Colon (tissue), 2 donors: ENCODE results near the gene DPH5.

Experiments used
- FAIRE-seq: peaks from 2 replicates; lab custom pipeline; 2012; peaks lifted over from hg19 to GRCh38; lab: Jason Lieb, UNC
- donor health status: control.
- donor health status: control.

The DPH5 gene

GRCh38 chr1:101030881-101031280, 5.3 kb upstream of the DPH5 start:
- no peak for FAIRE-seq

- FAIRE-seq, result no peak
Measured at GRCh38 chr1:101029184-101029583, 3.6 kb upstream of the DPH5 start.

DNA sequence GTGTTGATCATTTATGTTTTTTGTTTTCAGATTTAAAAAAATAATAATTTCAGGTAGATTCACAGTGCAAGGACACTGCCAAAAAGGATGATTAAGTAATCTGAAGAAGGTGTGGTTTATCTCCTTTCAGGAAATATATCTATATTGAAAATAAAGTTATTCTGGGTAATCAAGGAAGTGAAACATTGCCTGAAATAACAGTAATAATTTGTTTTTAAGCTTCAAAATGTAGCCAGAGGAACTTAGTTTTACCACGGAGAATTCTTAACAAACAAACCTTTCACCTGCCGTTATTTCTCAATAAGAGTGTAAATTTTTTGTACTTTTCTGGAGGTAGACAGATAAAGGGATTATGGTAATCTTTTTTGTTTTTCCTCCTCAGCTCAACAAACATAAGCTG, 2.9 kb upstream of the DPH5 start:
- FAIRE-seq, result no peak

- no peak for FAIRE-seq
Measured at GRCh38 chr1:101027194-101027772, 1.7 kb upstream of the DPH5 start.

GRCh38 chr1:101026430-101026788, 825 bp upstream of the DPH5 start:
- no peak for FAIRE-seq

- FAIRE-seq, result no peak
Measured at GRCh38 chr1:101025283-101025656, 314 bp downstream of the DPH5 start.

DNA sequence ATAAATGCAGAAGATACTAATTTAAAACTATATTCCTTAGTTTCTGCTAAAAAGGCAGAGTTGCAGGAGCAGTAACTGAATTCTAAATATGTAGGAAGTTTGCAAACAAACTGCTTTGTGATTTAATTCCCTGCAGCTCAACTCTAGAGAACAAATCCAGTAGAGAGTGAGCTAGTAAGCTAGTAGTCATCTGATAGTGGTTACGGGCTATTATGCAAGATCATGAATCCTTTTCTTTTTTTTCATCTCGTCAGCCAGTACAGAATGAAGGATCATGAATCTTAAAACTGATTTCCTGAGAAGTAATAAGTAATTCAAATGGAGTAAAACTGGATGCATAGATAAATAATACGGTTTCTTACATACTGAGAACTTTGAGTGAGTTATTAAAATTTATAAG, 3.3 kb downstream of the DPH5 start:
- no peak for FAIRE-seq

GRCh38 chr1:101017448-101017847, 8.1 kb downstream of the DPH5 start:
- FAIRE-seq, result no peak

- no peak for FAIRE-seq
Measured at GRCh38 chr1:101013776-101014175, 11.8 kb downstream of the DPH5 start.

DNA sequence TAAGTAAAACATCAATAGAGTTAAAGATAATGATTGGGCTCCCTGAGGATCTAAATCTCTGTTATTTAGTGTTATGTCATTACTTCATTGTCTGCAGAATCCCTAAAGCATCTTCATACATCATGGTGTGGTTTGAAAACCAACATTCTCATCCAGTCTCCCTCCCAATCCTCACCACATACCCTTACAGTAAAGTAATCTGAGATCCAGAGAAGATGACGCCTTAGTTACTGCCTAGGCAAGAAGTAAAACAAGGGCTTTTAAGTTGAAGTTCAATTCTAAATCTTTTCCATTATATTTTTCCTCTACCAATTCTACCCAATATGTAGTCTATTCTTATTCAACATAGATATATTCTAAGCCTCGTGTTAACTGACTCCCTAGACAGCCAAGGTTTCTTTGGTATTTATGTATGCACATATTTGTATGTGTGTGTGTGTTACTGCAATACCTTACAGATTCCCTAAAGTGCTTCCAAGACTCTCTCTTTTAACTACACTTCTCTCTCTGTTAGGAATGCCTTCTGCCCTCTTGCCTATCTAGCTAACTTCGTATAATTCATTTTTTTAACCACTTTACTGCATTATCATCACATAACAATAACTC, 17.3 kb downstream of the DPH5 start:
- FAIRE-seq, result no peak

GRCh38 chr1:101006553-101006952, 19.0 kb downstream of the DPH5 start:
- FAIRE-seq, result no peak

DNA sequence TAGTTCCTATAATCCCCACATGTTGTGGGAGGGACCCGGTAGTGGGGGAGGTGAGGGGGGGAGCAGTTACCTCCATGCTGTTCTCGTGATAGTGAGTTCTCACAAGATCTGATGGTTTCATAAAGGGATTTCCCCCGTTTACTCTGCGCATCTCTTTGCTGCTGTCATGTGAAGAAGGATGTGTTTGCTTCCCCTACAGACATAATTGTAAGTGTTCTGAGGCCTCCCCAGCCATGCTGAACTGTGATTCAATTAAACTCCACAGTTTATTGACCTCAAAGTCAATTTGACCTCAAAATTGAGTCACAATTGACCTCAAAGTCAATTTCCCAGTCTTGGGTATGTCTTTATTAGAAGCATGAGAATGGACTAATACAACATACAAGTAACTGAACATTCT, 19.7 kb downstream of the DPH5 start:
- no peak for FAIRE-seq

DNA sequence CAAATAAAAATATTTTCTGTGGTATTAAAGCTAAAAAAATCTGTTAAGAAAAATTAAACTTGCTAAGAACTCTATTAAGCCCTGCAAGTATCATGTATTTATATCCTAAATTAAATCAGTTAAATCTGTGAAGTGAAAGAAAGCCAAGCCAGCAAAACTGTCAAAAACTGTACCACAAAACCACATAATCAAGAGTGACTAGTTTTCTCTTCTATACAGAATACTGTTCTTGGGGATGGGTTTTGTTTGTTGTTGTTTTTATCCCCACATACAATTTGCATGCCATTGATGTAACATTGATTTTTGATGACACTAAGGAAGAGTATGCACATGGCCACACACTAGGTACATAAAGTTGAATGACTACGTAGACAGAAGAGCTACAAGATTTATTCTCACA, 20.4 kb downstream of the DPH5 start:
- no peak for FAIRE-seq

GRCh38 chr1:101004670-101005069, 20.9 kb downstream of the DPH5 start:
- no peak for FAIRE-seq

DNA sequence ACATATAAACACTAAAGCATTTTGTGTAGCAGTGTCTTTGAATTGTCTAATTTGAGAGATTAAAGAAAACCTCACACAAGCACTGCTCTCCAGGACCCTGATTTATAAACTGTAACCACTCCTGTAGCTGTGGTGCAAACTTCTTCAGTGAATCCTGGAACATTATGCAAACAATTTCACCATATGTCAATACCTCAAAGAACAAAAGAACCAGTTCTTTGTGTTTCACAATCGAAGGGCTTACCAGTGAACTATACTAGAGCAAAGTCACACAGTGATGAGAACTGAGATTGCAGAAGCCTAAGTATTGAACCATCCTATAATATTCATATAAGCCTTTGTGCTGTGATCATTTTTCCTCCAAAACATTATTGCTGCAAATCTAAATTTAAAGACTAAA, 21.5 kb downstream of the DPH5 start:
- FAIRE-seq, result no peak

DNA sequence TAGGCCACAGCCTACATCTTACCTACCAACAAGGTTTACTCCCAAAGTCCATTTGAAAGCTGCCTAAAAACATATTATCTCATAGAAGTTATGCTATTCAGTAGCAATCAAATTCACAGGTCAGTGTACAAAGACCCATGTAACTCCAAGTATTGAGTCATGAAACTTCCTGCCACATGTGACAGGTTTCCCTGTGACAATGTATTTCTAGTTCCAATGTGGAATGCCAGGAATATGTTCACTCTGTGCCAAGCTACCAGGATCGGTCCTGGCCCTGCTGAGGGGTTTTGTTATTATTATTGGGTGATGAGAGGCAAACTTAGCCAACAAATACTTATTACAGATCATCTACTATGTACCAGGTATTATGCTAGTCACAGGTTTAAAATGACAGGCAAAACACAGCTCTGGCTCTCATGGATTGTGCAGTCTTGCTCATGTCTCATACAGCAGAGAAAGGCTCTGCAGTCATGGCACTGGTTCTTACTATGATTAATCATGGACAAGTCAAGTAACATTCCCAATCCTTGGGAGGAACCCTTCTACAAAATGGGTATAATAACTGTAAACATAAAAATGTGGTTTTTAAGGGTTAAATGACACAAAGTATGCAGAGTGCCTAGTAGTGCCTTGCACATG, 22.5 kb downstream of the DPH5 start:
- FAIRE-seq, result no peak

GRCh38 chr1:101002551-101002950, 23.0 kb downstream of the DPH5 start:
- no peak for FAIRE-seq

DNA sequence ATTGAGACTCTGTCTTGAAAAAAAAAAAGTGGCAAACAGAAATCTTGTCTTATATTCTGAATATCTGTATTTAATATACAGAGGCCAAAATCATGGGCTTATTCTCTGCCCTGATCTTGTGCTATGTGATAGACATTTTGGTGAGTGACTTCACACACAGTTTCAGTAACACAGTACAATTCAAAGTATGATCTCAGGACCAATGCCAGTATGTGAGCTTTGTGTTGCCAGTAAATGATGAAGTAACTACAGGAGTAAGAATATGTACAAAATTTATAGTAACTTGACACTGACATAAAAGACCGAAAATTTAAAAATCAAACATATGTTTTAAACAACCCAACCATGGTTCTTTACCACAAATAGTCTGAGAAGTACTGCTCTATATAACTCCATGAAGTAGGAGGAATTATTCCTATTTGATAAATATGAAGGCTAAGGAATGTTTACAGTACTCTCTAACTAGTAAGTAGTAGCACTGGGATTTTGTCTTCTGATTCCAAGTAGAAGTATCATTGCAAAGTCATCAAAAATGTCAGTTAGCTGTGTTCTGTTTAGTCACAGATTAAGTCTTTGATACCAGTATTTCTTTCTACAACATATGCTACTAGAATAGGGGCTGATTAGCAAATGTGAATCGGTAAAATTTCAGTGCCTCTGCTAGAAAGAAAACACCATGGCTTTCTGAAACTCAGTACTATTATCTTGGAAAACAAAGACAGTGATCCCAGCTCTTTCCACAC, 25.3 kb downstream of the DPH5 start:
- no peak for FAIRE-seq

GRCh38 chr1:100998426-100998825, 27.2 kb downstream of the DPH5 start:
- no peak for FAIRE-seq

DNA sequence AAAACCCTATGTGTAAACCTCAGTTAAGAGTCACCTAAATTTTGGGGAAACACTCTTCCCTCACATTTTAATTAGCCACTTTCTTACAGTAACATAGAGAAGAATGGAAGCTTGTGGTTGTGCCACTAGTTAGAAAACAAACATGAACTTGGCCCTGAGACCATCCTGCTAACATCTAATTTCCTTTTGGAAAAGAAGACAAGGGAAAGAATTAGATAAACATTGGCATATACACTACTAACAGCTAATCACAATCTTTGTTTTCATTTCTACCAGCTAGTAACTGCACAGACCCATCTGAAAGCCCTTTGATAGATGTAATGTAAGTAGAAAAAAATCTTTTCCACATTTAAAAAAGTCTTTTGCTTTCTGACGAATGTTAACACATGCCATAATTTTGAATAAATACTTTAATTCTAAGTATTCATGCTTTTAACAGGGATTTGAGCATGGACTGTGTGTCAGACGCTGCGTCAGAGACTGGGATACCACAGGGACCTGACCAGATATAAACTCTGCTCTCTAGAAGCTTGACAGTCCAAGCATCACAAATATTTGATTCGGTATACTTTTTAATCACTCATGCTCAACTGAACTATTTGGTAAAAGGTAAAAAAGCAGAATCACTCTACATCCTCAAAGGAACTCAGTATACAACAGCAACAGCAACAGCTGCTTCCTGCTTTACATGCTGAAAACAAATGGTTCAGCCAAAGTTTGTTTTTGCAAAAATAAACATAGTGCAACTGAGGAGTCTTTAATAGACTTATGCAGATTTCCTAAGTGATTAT, 30.2 kb downstream of the DPH5 start:
- no peak for FAIRE-seq

- FAIRE-seq, result no peak
Measured at GRCh38 chr1:100989306-100990077, 36.1 kb downstream of the DPH5 start.

- FAIRE-seq, result no peak
Measured at GRCh38 chr1:100988121-100988520, 37.5 kb downstream of the DPH5 start.
